Cardiac muscle cell (in vitro differentiated cells and primary cell): ENCODE results near the gene IKBKG. TPM values are rescaled to one million over a fixed set of nuclear protein-coding genes. Genes with fewer than 3 reads are reported as not detected.

Experiments
- DNase-seq, 2 donors: peaks; one replicate each; pipeline versions ENCODE4 v3.0.0 to v3.0.0-alpha.2; 2010 to 2017; ENCODE audit warnings: low read depth in 1 of 2, low spot score in 1 of 2
- H3K27ac ChIP-seq: fragments of 200-600 bp; sonication (generic); 2 replicates; pipeline ENCODE4 v1.5.1; 2016
- H3K27me3 ChIP-seq: fragments of 200-600 bp; sonication (generic); 2 replicates; pipeline ENCODE4 v1.6.0; 2016; ENCODE audit warnings: control low read depth
- H3K36me3 ChIP-seq: fragments of 200-600 bp; sonication (generic); 2 replicates; pipeline ENCODE4 v1.5.1; 2016; ENCODE audit warnings: control low read depth
- H3K4me1 ChIP-seq: fragments of 200-600 bp; sonication (generic); 2 replicates; pipeline ENCODE4 v1.8.1; 2017; ENCODE audit warnings: low read depth, mild to moderate bottlenecking, mixed run types
- H3K4me3 ChIP-seq: fragments of 200-600 bp; sonication (generic); 2 replicates; pipeline ENCODE4 v1.5.1; 2016; ENCODE audit warnings: mild to moderate bottlenecking
- H3K9me3 ChIP-seq: fragments of 200-600 bp; sonication (generic); 2 replicates; pipeline ENCODE4 v1.5.1; 2017; ENCODE audit warnings: low read depth, mild to moderate bottlenecking, control low read depth
- polyA plus RNA-seq: library from polyadenylated mRNA; unstranded; fragments of >200 nt; fragmentation: Nextera tagmentation; extraction: Ambion mirVana; gene quantifications from 2 replicates; pipeline ENCODE4 v1.2.1, GENCODE V29; 2016
- total RNA-seq: library from RNA; depleted of rRNA; stranded (reverse); fragments of >200 nt; gene quantifications from 2 replicates; pipeline ENCODE4 v1.2.3, GENCODE V29; 2016
- TF ChIP-seq, protein P1 (sequence below): IDR thresholded peaks from 2 replicates; pipeline ENCODE4 v1.5.1; 2012; ENCODE audit warnings: low read depth, mild to moderate bottlenecking, low read length

The IKBKG gene
- total and polyA plus RNA-seq, 2 experiments from 2014 or later = 15.1 to 23.5 TPM

DNA sequence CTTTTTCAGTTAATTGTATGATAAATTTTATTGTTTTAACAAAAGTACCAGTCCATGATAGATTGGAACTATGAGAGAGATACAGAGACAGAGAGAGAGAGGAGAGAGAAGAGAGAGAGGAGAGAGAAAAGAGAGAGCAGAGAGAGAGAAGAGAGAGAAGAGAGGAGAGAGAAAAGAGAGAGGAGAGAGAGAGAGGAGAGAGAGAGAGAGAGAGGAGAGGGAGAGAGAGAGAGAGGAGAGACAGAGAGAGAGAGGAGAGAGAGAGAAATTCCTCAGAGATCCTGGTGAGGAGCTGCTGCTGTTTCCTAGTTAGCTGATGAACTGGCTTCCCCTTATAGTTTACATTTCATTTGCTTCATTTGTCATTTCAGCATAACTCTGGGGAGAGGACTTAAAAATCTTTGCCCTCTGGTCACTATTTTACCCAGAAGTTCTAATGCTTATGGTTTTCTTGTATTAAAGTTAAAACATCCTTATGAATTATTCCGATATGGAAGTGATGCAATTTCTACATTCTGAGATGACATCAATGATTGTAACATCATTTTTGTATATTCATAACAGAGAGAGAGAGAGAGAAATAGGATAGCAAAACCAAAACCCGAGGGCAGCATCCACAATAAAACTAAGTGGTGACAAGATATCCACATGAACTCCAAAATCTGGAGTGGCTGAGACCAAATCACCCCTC lies 48.3 kb downstream of the IKBKG start:
- TF ChIP-seq, protein P1, sequence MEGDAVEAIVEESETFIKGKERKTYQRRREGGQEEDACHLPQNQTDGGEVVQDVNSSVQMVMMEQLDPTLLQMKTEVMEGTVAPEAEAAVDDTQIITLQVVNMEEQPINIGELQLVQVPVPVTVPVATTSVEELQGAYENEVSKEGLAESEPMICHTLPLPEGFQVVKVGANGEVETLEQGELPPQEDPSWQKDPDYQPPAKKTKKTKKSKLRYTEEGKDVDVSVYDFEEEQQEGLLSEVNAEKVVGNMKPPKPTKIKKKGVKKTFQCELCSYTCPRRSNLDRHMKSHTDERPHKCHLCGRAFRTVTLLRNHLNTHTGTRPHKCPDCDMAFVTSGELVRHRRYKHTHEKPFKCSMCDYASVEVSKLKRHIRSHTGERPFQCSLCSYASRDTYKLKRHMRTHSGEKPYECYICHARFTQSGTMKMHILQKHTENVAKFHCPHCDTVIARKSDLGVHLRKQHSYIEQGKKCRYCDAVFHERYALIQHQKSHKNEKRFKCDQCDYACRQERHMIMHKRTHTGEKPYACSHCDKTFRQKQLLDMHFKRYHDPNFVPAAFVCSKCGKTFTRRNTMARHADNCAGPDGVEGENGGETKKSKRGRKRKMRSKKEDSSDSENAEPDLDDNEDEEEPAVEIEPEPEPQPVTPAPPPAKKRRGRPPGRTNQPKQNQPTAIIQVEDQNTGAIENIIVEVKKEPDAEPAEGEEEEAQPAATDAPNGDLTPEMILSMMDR = no peak
- no peaks in the 10 kb centered on the region for H3K36me3 ChIP-seq
- DNase-seq = peak in 1 of 2 donors; percentile 1
- no peaks in the 10 kb centered on the region for H3K4me1 ChIP-seq
- no peaks in the 10 kb centered on the region for H3K27me3 ChIP-seq
- no peaks in the 10 kb centered on the region for H3K9me3 ChIP-seq
- no peak overlapping the region for H3K4me3 ChIP-seq
- no peak overlapping the region for H3K27ac ChIP-seq

DNA sequence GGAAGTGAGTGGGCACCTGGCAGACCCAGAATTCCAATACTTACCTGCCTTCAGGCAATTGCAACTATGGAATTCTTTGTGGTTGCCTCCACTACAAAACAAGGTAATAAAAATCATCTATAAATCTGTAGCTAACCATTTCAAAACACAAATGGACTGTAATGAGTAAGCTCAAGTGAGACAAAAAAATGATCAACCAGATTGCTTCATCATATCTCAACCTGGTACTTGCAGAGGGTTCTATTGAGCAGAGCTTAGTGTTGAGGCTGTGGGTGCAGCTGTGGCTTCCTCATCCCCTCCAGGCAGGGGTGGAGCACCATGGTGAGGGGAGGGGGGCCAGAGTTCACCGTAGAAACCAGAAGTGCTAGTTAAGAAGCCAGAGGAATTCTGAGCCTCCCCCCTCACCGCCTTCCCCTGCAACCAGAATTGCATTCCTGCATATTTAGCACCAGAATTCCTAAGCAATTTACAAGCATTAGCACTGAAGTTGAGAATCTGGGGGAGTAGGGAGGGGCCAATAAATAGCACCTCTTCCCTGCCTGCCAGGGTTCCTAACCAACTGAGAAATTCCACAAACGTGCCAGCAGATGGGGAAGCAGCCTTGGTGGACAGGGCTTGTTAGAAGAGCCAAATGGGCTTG lies 49.0 kb downstream of the IKBKG start:
- Histone ChIP-seq H3K9me3 (no peaks in the 10 kb centered on the region), H3K4me1 (no peaks in the 10 kb centered on the region), H3K27ac (no peak overlapping the region), H3K27me3 (no peaks in the 10 kb centered on the region), H3K36me3 (no peaks in the 10 kb centered on the region), H3K4me3 (no peak overlapping the region)
- peak; percentile 5 to 70 for DNase-seq
- TF ChIP-seq, protein P1 = no peak

DNA sequence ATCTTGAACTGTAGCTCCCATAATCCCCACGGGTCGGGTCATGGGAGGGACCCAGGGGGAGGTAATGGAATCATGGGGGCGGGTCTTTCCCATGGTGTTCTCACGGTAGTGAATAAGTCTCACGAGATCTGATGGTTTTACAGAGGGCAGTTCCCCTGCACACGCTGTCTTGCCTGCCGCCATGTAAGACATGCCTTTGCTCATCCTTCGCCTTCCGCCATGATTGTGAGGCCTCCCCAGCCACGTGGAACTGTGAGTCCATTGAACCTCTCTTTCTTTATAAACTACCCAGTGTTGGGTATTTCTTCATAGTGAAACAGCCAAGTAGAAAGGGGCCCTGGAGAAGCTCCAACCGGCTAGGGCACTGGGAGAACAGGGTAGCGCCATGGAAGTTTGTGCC lies 49.8 kb downstream of the IKBKG start:
- no peak overlapping the region for H3K27ac ChIP-seq

DNA sequence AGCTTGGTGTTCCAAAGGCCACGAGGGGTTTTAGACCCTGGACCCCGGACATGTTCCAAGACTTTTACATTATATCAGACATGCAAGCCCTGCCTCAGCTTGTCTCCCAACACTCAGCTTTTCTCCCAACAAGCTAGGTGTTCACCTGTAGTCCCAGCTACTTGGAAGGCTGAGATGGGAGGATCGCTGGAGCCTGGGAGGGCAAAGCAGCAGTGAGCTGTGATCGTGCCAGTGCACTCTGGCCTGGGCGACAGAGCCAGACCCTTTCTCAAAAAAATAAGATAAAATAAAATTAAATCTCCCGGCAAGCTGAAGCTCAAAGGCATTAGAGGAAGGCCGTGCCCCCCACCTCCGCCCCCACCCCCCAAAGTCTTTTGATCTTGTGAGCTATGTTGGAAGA lies 51.2 kb downstream of the IKBKG start:
- no peak for DNase-seq
- no peak overlapping the region for H3K4me3 ChIP-seq
- no peaks in the 10 kb centered on the region for H3K36me3 ChIP-seq
- no peak overlapping the region for H3K27ac ChIP-seq
- TF ChIP-seq, protein P1 = no peak
- H3K27me3 ChIP-seq = no peaks in the 10 kb centered on the region
- no peaks in the 10 kb centered on the region for H3K9me3 ChIP-seq
- no peaks in the 10 kb centered on the region for H3K4me1 ChIP-seq

More for the DNA sequence above, 49.8 kb downstream of the IKBKG start:
- Histone ChIP-seq H3K4me3 (no peak overlapping the region), H3K36me3 (no peaks in the 10 kb centered on the region), H3K4me1 (no peaks in the 10 kb centered on the region), H3K9me3 (no peaks in the 10 kb centered on the region), H3K27me3 (no peaks in the 10 kb centered on the region)
- TF ChIP-seq, protein P1 = no peak
- DNase-seq = no peak

DNA sequence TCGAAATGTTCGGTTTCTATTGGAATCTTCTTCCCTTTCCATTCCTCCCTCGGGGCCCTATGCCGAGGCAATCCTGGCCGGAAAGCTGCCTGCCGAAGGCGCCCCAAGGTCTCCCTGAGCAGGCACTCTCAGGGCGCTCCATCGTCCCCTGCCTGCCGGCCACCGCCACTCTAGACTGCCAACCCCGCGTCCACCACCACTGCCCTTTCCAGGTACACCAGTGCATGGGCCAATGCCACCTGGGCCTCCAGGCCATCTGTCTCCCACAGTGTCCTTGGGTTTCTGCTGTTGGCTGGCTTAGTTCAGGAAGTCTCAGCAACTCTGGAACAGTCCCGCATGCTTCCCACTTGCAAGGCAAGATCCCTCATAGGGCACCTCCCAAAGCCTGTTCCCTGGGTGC lies 52.1 kb downstream of the IKBKG start:
- H3K27ac ChIP-seq = no peak overlapping the region
- no peaks in the 10 kb centered on the region for H3K27me3 ChIP-seq
- H3K36me3 ChIP-seq = no peaks in the 10 kb centered on the region
- TF ChIP-seq, protein P1 = no peak
- H3K4me3 ChIP-seq = no peak overlapping the region
- no peaks in the 10 kb centered on the region for H3K9me3 ChIP-seq
- no peaks in the 10 kb centered on the region for H3K4me1 ChIP-seq
- DNase-seq = no peak
